Measurements from ENCODE around the gene BTBD9. TPM values are rescaled to one million over a fixed set of nuclear protein-coding genes. Genes with fewer than 3 reads are reported as not detected.

The BTBD9 gene
- total and polyA plus RNA-seq, 9 of the 15 experiments (the other 6 are each of a cell fraction or from before 2014, with no cell fraction given), result 0.08 to 1.6 (median 0.58) TPM

DNA sequence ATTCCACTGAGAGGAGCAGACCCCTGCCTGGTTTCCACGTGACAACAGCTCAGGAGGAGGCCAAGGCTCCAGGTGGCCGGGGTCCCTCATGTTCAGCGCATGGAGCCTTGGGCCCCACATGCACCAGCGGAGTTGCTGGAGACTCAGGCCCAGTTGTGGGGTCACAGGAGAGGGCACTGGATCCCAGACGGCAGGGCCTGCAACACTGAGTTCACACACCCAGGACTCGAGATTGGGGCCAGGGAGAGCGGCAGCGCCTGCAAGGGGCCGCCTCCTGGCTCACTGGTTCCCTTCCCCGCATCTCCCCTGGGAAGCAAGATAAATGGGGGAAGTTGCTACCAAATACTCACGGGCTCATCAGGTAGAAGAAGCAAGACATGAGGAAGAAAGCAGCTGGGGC, 472.1 kb downstream of the BTBD9 start:
- Histone ChIP-seq H3K27me3 (ENCODE audit: control insufficient read depth in 2 of 2, insufficient read depth in 2 of 2, low read length in 2 of 2) (peaks cover 3 to 7% of the 10 kb centered on the region in 2 experiments; a peak in 2 of 5 replicates), H3K9me1 (ENCODE audit: control insufficient read depth, insufficient read depth, low read length) (no peaks in the 10 kb centered on the region), H3K36me3 (ENCODE audit: control insufficient read depth, insufficient read depth, low read length) (no peaks in the 10 kb centered on the region), H3K4me1 (replicated peaks in 1 of 2; ENCODE audit: control insufficient read depth in 2 of 2, insufficient read depth in 2 of 2, low read length in 2 of 2) (peaks cover 0 to 32% of the 10 kb centered on the region in 2 experiments; a peak in 2 of 5 replicates), H3K9ac (ENCODE audit: insufficient read depth in 1 of 2, low read depth in 2 of 2, low read length in 2 of 2) (peak overlapping the region in 1 of 2 experiments; percentile 52; a peak in 1 of 4 replicates), H3K79me2 (ENCODE audit: control insufficient read depth, insufficient read depth, low read length) (no peaks in the 10 kb centered on the region), H4K20me1 (replicated peaks; ENCODE audit: control insufficient read depth, insufficient read depth, low read length) (peaks cover 10% of the 10 kb centered on the region; the same call in 1 of the 2 replicates), H3K4me3 (no peak overlapping the region), H3K27ac (ENCODE audit: extremely low read depth, low read depth, low read length) (no peak overlapping the region), H3K4me2 (ENCODE audit: insufficient read depth, low read length) (no peak overlapping the region), H2AFZ (ENCODE audit: low read depth, low read length) (no peak overlapping the region), H3K9me3 (replicated peaks; ENCODE audit: control insufficient read depth, insufficient read depth, low read depth, low read length) (no peaks in the 10 kb centered on the region)
- POLR2A ChIA-PET, result interaction anchor here (0.6 to 1.0 kb wide), 2 partner anchors 11 to 22 kb away, joined by 3 to 7 read pairs; no protein-coding TSS in a partner anchor
- ATAC-seq (no peak), DNase-seq (ENCODE audit: extremely low read depth in 1 of 4, low spot score in 3 of 4) (no peak), FAIRE-seq (no peak)
- in situ Hi-C loops (cut with MboI), result no loop called here
- CTCF ChIA-PET (ENCODE audit: low intra/inter-chr PET ratio), result no interaction called here
- BruUV-seq (replicated peaks), result no TSS peak
- intact Hi-C loops (cut with micrococcal nuclease), result no loop called here
- 43% methylated on average over 11 of the region's 11 CpGs for WGBS (ENCODE audit: insufficient coverage, low coverage, missing lambda C conversion rate)
- TF ChIP-seq ZNF232 (CRISPR knock-in tag; IDR thresholded peaks at IDR 0.05), result no peak
- TF ChIP-seq SIN3A (IDR thresholded peaks at IDR 0.05; ENCODE audit: borderline replicate concordance in 2 of 2, control insufficient read depth in 1 of 2, low read depth in 2 of 2, low read length in 2 of 2), result no peak
- TF ChIP-seq, protein P1, sequence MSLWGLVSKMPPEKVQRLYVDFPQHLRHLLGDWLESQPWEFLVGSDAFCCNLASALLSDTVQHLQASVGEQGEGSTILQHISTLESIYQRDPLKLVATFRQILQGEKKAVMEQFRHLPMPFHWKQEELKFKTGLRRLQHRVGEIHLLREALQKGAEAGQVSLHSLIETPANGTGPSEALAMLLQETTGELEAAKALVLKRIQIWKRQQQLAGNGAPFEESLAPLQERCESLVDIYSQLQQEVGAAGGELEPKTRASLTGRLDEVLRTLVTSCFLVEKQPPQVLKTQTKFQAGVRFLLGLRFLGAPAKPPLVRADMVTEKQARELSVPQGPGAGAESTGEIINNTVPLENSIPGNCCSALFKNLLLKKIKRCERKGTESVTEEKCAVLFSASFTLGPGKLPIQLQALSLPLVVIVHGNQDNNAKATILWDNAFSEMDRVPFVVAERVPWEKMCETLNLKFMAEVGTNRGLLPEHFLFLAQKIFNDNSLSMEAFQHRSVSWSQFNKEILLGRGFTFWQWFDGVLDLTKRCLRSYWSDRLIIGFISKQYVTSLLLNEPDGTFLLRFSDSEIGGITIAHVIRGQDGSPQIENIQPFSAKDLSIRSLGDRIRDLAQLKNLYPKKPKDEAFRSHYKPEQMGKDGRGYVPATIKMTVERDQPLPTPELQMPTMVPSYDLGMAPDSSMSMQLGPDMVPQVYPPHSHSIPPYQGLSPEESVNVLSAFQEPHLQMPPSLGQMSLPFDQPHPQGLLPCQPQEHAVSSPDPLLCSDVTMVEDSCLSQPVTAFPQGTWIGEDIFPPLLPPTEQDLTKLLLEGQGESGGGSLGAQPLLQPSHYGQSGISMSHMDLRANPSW (CRISPR knock-in tag; IDR thresholded peaks at IDR 0.05), result no peak
- TF ChIP-seq RBM14 (IDR thresholded peaks at IDR 0.05; ENCODE audit: borderline replicate concordance, insufficient read depth, low read depth, low read length), result no peak
- TF ChIP-seq PHTF2 (CRISPR knock-in tag; IDR thresholded peaks at IDR 0.05), result no peak
- TF ChIP-seq ZFPM2 (CRISPR knock-in tag; IDR thresholded peaks at IDR 0.05), result no peak
- TF ChIP-seq NCOR1 (IDR thresholded peaks at IDR 0.05), result no peak
- TF ChIP-seq ZNF717 (CRISPR knock-in tag; IDR thresholded peaks at IDR 0.05), result no peak
- TF ChIP-seq RCOR1 (IDR thresholded peaks at IDR 0.05; ENCODE audit: borderline replicate concordance in 1 of 2, low read depth in 2 of 2, low read length in 2 of 2), result no peak
- TF ChIP-seq NFE2L1 (tag; IDR thresholded peaks at IDR 0.05; ENCODE audit: borderline replicate concordance, low read depth), result no peak
- TF ChIP-seq, protein P2, sequence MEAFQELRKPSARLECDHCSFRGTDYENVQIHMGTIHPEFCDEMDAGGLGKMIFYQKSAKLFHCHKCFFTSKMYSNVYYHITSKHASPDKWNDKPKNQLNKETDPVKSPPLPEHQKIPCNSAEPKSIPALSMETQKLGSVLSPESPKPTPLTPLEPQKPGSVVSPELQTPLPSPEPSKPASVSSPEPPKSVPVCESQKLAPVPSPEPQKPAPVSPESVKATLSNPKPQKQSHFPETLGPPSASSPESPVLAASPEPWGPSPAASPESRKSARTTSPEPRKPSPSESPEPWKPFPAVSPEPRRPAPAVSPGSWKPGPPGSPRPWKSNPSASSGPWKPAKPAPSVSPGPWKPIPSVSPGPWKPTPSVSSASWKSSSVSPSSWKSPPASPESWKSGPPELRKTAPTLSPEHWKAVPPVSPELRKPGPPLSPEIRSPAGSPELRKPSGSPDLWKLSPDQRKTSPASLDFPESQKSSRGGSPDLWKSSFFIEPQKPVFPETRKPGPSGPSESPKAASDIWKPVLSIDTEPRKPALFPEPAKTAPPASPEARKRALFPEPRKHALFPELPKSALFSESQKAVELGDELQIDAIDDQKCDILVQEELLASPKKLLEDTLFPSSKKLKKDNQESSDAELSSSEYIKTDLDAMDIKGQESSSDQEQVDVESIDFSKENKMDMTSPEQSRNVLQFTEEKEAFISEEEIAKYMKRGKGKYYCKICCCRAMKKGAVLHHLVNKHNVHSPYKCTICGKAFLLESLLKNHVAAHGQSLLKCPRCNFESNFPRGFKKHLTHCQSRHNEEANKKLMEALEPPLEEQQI (IDR thresholded peaks at IDR 0.05), result no peak
